SU-DHL-6 (cell line): ENCODE results near the gene POLG.
"Not testable (repeated sequence)": the region's sequence is repeated elsewhere in the genome, so short reads cannot be mapped to it uniquely, and the experiment has no call there.

Experiments used
- CTCF ChIP-seq: fragments of 200-600 bp; sonication (generic); IDR thresholded peaks from one replicate; pipeline ENCODE4 v1.5.1; 2017; ENCODE audit warnings: antibody characterized with exemption, mild to moderate bottlenecking, low read length, moderate library complexity; ENCODE audit not compliant: insufficient read depth, poor library complexity, severe bottlenecking
- EZH2phosphoT487 ChIP-seq: fragments of 200-600 bp; sonication (generic), shearing (Covaris generic); conservative IDR thresholded peaks from 2 replicates; pipeline ENCODE4 v1.6.1; 2018; ENCODE audit warnings: mild to moderate bottlenecking, antibody characterized with exemption, low read length, moderate library complexity, mixed read lengths

GRCh38 chr15:89277281-89277680 lies 57.3 kb downstream of the POLG start:
- not testable (repeated sequence) for TF ChIP-seq CTCF, EZH2phosphoT487
